Hepatocyte (in vitro differentiated cells): ENCODE data around the gene RAB3GAP1.

ENCODE experiments used
- CTCF ChIP-seq: fragments of 200-600 bp; sonication (generic); IDR thresholded peaks from 2 replicates; pipeline ENCODE4 v1.5.1; 2016; ENCODE audit warnings: antibody characterized with exemption, mild to moderate bottlenecking; ENCODE audit not compliant: poor library complexity
- EZH2 ChIP-seq: fragments of 200-600 bp; sonication (generic); IDR thresholded peaks from 2 replicates; pipeline ENCODE4 v1.6.1; 2016; ENCODE audit warnings: antibody characterized with exemption, mild to moderate bottlenecking, borderline replicate concordance
- EZH2phosphoT487 ChIP-seq: fragments of 200-600 bp; sonication (generic); IDR thresholded peaks from one replicate; pipeline ENCODE4 v1.6.1; 2018; ENCODE audit warnings: antibody characterized with exemption, mild to moderate bottlenecking, low read depth, moderate library complexity; ENCODE audit not compliant: unreplicated experiment, severe bottlenecking

GRCh38 chr2:135052997-135053474 is 944 bp downstream of the RAB3GAP1 start:
- TF ChIP-seq CTCF (no peak), EZH2phosphoT487 (no peak), EZH2 (no peak)
